Mesothelial cell of epicardium (in vitro differentiated cells): ENCODE results near the gene HERPUD2. TPM values are rescaled to one million over a fixed set of nuclear protein-coding genes. Genes with fewer than 3 reads are reported as not detected.

Source experiments
- DNase-seq, 2 experiments: peaks; one replicate each; pipeline ENCODE4 v3.0.0; 2021; ENCODE audit warnings: low spot score in 2 of 2; ENCODE audit not compliant: unreplicated experiment in 2 of 2
- H3K27ac Mint-ChIP-seq: 2 replicates; pipeline ENCODE4 v1.8.0; 2021; ENCODE audit warnings: mixed read lengths
- H3K27me3 Mint-ChIP-seq: 2 replicates; pipeline ENCODE4 v1.8.0; 2021; ENCODE audit warnings: low read depth, mixed read lengths
- H3K36me3 Mint-ChIP-seq: 2 replicates; pipeline ENCODE4 v1.8.0; 2021; ENCODE audit warnings: mixed read lengths
- H3K4me1 Mint-ChIP-seq: 2 replicates; pipeline ENCODE4 v1.8.0; 2021; ENCODE audit warnings: mixed read lengths
- H3K4me3 Mint-ChIP-seq: 2 replicates; pipeline ENCODE4 v1.8.0; 2021; ENCODE audit warnings: mild to moderate bottlenecking, moderate library complexity, mixed read lengths
- H3K9me3 Mint-ChIP-seq: 2 replicates; pipeline ENCODE4 v1.8.0; 2021; ENCODE audit warnings: mixed read lengths
- total RNA-seq: library from RNA; stranded (reverse); gene quantifications from 3 replicates; pipeline ENCODE4 v1.2.1, GENCODE V29; 2021
- TF ChIP-seq, protein P1 (sequence below): fragments of 200-600 bp; sonication (generic); IDR thresholded peaks from one replicate; pipeline ENCODE4 v1.5.0; 2021; ENCODE audit warnings: antibody characterized with exemption; ENCODE audit not compliant: unreplicated experiment

The HERPUD2 gene
- total RNA-seq, 1 donor from 2014 or later: 32.4 TPM

DNA sequence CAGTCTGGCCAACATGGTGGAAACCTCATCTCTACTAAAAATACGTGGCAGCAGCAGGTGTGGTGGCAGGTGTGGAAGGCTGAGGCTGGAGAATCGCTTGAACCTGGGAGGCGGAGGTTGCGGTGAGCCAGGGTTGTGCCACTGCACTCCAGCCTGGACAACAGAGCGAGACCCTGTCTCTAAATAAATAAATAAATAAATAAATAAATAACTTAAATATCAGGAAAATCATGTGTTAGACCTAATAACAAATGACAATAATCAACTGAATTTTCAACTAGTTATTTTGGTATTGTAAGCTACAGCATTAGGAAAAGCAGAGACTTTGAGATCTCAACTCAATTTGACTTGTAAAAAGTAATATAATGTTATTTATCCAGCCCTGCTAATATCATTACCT, 9.2 kb downstream of the HERPUD2 start:
- peaks cover 27% of the 10 kb centered on the region for H3K36me3 Mint-ChIP-seq

DNA sequence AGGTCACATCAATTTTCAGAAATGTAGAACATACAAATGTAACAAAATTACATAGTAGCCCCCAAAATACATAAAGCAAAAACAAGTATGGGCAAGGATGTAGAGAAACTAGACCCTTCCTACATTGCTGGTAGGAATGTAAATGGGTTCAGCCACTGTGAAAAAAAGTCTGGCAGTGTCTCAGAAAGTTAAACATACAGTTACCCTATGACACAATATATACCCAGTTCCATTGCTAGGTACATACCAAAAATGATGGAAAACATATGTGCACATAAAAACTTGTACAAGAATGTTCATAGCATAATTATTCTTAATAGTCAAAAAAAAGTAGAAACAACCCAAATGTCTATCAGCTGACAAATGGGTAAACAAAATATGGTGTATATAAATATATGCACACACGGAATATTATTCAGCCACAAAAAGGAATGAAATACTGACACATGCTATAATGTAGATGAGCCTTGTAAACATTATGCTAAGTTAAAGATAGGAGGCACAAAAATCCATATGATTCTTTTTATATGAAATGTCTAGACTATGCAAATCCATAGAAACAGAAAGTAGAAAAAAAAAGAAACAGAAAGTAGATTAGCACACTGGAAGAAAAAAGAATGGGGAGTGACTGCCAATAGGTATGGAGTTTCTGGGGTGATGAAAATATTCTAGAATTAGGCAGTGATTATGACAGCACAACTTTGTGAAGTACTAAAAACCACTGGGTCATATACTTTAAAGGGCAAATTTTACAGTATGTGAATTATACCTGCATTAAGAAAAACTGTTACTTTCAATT, 13.5 kb downstream of the HERPUD2 start:
- Mint-ChIP-seq H3K27me3 (no peaks in the 10 kb centered on the region), H3K9me3 (peaks cover 24% of the 10 kb centered on the region), H3K4me1 (no peaks in the 10 kb centered on the region), H3K4me3 (no peak overlapping the region), H3K27ac (no peak overlapping the region), H3K36me3 (peaks cover 19% of the 10 kb centered on the region)
- no peak for DNase-seq
- TF ChIP-seq, protein P1, sequence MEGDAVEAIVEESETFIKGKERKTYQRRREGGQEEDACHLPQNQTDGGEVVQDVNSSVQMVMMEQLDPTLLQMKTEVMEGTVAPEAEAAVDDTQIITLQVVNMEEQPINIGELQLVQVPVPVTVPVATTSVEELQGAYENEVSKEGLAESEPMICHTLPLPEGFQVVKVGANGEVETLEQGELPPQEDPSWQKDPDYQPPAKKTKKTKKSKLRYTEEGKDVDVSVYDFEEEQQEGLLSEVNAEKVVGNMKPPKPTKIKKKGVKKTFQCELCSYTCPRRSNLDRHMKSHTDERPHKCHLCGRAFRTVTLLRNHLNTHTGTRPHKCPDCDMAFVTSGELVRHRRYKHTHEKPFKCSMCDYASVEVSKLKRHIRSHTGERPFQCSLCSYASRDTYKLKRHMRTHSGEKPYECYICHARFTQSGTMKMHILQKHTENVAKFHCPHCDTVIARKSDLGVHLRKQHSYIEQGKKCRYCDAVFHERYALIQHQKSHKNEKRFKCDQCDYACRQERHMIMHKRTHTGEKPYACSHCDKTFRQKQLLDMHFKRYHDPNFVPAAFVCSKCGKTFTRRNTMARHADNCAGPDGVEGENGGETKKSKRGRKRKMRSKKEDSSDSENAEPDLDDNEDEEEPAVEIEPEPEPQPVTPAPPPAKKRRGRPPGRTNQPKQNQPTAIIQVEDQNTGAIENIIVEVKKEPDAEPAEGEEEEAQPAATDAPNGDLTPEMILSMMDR: no peak

More for the DNA sequence above, 9.2 kb downstream of the HERPUD2 start:
- Mint-ChIP-seq H3K27ac (no peak overlapping the region), H3K27me3 (no peaks in the 10 kb centered on the region), H3K4me3 (no peak overlapping the region), H3K9me3 (peaks cover 24% of the 10 kb centered on the region), H3K4me1 (peaks cover 21% of the 10 kb centered on the region)
- no peak for DNase-seq
- TF ChIP-seq, protein P1: no peak

DNA sequence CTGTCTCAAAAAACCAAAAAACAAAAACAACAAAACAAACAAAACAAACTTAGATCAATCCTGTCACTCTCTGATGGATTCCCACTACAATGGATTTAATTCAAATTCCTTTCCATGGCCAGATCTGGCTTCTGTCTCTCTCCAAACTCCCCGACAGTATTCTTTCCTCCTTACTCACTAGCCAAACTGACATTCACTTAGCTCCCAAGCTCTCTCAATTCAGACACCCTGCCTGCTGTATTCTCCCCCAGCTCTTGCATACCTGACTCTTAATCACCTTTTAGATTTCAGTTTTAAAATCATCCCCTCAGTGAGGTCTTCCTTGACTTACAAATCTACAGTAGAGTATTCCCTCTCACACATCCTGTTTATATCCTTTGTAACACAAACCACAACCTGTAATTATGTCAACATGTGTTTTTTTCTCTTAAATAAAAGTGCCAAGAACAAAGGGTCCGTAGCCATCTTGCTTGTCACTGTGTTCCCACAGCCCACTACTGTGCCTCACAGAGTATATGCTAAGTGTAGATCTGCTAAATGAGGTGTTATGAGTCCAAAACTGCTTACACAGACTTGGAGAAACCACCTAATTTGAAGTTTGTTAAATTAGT, 14.4 kb downstream of the HERPUD2 start:
- no peak overlapping the region for H3K27ac Mint-ChIP-seq
- no peaks in the 10 kb centered on the region for H3K27me3 Mint-ChIP-seq
- TF ChIP-seq, protein P1: no peak
- H3K36me3 Mint-ChIP-seq: peaks cover 19% of the 10 kb centered on the region
- no peak for DNase-seq
- peaks cover 24% of the 10 kb centered on the region for H3K9me3 Mint-ChIP-seq
- H3K4me3 Mint-ChIP-seq: no peak overlapping the region
- no peaks in the 10 kb centered on the region for H3K4me1 Mint-ChIP-seq

DNA sequence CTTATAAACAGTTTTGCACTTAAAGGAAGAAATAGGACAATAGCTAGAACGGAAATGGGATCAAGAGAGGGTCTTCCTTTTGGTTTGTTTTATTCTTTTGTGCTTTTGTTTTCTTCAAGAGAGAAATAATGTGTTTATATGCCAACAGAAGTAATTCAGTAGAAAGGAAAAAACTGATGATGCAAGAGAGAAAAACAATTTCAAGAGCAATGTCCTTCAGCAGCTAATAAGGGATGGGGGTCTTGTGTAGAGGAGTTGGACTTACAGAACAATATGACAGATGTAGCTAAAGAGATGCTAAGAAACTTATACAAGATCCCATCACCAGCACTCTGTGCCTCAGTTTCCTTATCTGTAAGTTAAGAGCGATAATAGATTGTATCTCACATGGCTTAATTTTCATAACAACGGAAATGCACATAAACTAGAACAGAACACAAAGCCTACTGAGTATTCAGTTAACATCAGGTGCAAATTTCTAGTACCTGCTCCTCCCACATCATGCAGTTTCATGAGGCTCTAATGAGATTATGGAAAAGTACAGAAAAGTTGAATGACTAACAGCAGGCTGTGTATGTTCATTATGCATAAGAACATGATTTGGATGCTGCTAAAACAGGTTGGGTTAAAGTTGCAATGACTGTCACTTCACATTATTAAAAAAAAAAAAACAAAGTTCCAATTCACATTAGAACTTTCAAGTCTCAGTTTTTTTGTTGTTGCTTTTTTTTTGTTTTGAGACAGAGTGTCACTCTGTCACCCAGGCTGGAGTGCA, 17.2 kb downstream of the HERPUD2 start:
- TF ChIP-seq, protein P1: no peak
- Mint-ChIP-seq H3K4me3 (no peak overlapping the region), H3K36me3 (peaks cover 10% of the 10 kb centered on the region), H3K27ac (no peak overlapping the region), H3K27me3 (no peaks in the 10 kb centered on the region), H3K4me1 (no peaks in the 10 kb centered on the region), H3K9me3 (peaks cover 8% of the 10 kb centered on the region)
- no peak for DNase-seq

DNA sequence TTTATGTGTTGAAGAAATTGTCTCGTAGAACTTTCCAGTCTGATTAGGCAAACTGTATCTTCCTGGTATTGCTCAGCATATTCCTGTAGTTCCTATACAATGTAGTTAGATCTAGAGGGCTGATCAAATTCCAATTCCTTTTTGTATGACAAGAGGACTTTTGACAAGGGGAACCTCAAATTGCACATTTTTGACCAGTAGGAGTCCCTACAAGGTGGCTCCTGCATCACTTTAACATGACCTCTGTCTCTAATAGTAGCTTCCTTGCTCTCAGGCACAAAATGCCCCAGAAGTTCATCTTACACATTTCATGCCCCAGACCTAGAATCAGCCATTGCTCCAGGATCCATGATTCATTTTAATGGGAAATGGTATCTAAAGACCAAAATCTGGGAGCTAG, 18.7 kb downstream of the HERPUD2 start:
- peaks cover 7% of the 10 kb centered on the region for H3K36me3 Mint-ChIP-seq
- no peak overlapping the region for H3K27ac Mint-ChIP-seq
- no peaks in the 10 kb centered on the region for H3K4me1 Mint-ChIP-seq
- no peak overlapping the region for H3K4me3 Mint-ChIP-seq
- H3K9me3 Mint-ChIP-seq: no peaks in the 10 kb centered on the region
- DNase-seq: no peak
- H3K27me3 Mint-ChIP-seq: no peaks in the 10 kb centered on the region
- TF ChIP-seq, protein P1: no peak
